ENCODE measurements around the gene USP27X.
A peak's percentile ranks its signal among the peaks of the same experiment; 100 is the strongest.

GRCh38 chrX:49838374-49838773 lies 40.9 kb upstream of the USP27X start:
- peak; percentile 61 for TF ChIP-seq CTCF (conservative IDR thresholded peaks at IDR 0.05; ENCODE audit: low read length)
- no peak for TF ChIP-seq EZH2phosphoT487 (IDR thresholded peaks at IDR 0.05; ENCODE audit: borderline replicate concordance)
